Immature natural killer cell (primary cell): Measurements from ENCODE around the gene TMEM95. TPM values are rescaled to one million over a fixed set of nuclear protein-coding genes. Genes with fewer than 3 reads are reported as not detected.

ENCODE experiments used
- DNase-seq, 3 donors: peaks; one replicate each; pipeline ENCODE4 v3.0.0; 2022; ENCODE audit warnings: mixed read lengths in 1 of 3
- H3K27ac Mint-ChIP-seq, 6 donors: one replicate each; pipeline ENCODE4 v1.8.0; 2020; ENCODE audit warnings: mixed read lengths in 6 of 6, mild to moderate bottlenecking in 5 of 6, inconsistent platforms in 4 of 6, moderate library complexity in 3 of 6
- H3K27me3 Mint-ChIP-seq, 3 donors: one replicate each; pipeline ENCODE4 v1.8.0; 2020 to 2021; ENCODE audit warnings: low read depth in 3 of 3, mild to moderate bottlenecking in 3 of 3, mixed read lengths in 3 of 3, moderate library complexity in 3 of 3, inconsistent platforms in 1 of 3
- H3K36me3 Mint-ChIP-seq, 3 donors: one replicate each; pipeline ENCODE4 v1.8.0; 2020; ENCODE audit warnings: mixed read lengths in 3 of 3, inconsistent platforms in 2 of 3, mild to moderate bottlenecking in 2 of 3
- H3K4me1 Mint-ChIP-seq, 2 donors: one replicate each; pipeline ENCODE4 v1.8.0; 2020; ENCODE audit warnings: inconsistent platforms in 2 of 2, mild to moderate bottlenecking in 2 of 2, mixed read lengths in 2 of 2, moderate library complexity in 1 of 2
- H3K4me3 Mint-ChIP-seq, 5 donors: one replicate each; pipeline ENCODE4 v1.8.0; 2020; ENCODE audit warnings: mild to moderate bottlenecking in 5 of 5, mixed read lengths in 5 of 5, inconsistent platforms in 3 of 5, moderate library complexity in 3 of 5
- H3K9me3 Mint-ChIP-seq, 6 donors: one replicate each; pipeline ENCODE4 v1.8.0; 2020; ENCODE audit warnings: mild to moderate bottlenecking in 6 of 6, mixed read lengths in 6 of 6, inconsistent platforms in 4 of 6, moderate library complexity in 3 of 6
- polyA plus RNA-seq, 3 donors: library from polyadenylated mRNA; unstranded; fragments of 300-500 nt; fragmentation: Illumina TruSeq; gene quantifications; one replicate each; pipeline ENCODE4 v1.2.3, GENCODE V29; 2021

Gene TMEM95
- polyA plus RNA-seq, 3 donors from 2014 or later = not detected

GRCh38 chr17:7383371-7383741 is 28.4 kb downstream of the TMEM95 start:
- H3K36me3 Mint-ChIP-seq = no peaks in the 10 kb centered on the region
- peaks cover 0 to 1% (median 0%) of the 10 kb centered on the region in 6 donors for H3K9me3 Mint-ChIP-seq
- H3K27ac Mint-ChIP-seq = no peak overlapping the region
- H3K4me3 Mint-ChIP-seq = peak overlapping the region in 4 of 5 donors; percentile 18 to 59 (median 38)
- DNase-seq = no peak
- peaks cover 13 to 14% (median 13%) of the 10 kb centered on the region in 3 donors for H3K27me3 Mint-ChIP-seq
- peaks cover 0 to 10% of the 10 kb centered on the region in 2 donors for H3K4me1 Mint-ChIP-seq

GRCh38 chr17:7383742-7384488 is 29.0 kb downstream of the TMEM95 start:
- no peak overlapping the region for H3K27ac Mint-ChIP-seq
- H3K9me3 Mint-ChIP-seq = peaks cover 0 to 1% (median 0%) of the 10 kb centered on the region in 6 donors
- peaks cover 11 to 14% (median 13%) of the 10 kb centered on the region in 3 donors for H3K27me3 Mint-ChIP-seq
- H3K4me1 Mint-ChIP-seq = peaks cover 0 to 10% of the 10 kb centered on the region in 2 donors
- DNase-seq = peak; percentile 58 to 69 (median 66)
- H3K4me3 Mint-ChIP-seq = peak overlapping the region; percentile 57 to 78 (median 68)
- H3K36me3 Mint-ChIP-seq = no peaks in the 10 kb centered on the region

- H3K27me3 Mint-ChIP-seq = peaks cover 8 to 12% (median 9%) of the 10 kb centered on the region in 3 donors
- DNase-seq = no peak
- peak overlapping the region in 2 of 6 donors; percentile 11 to 65 for H3K27ac Mint-ChIP-seq
Measured at GRCh38 chr17:7384489-7385081, 29.6 kb downstream of the TMEM95 start.

GRCh38 chr17:7388856-7389255 is 33.9 kb downstream of the TMEM95 start:
- Mint-ChIP-seq H3K4me1 (peaks cover 2 to 7% of the 10 kb centered on the region in 2 donors), H3K36me3 (peaks cover 0 to 5% (median 0%) of the 10 kb centered on the region in 3 donors), H3K27me3 (peaks cover 0 to under 1% (median 0%) of the 10 kb centered on the region in 3 donors), H3K27ac (no peak overlapping the region), H3K4me3 (no peak overlapping the region), H3K9me3 (no peaks in the 10 kb centered on the region)
- no peak for DNase-seq

More at GRCh38 chr17:7384489-7385081, 29.6 kb downstream of the TMEM95 start:
- Mint-ChIP-seq H3K9me3 (no peaks in the 10 kb centered on the region), H3K4me1 (peaks cover 0 to 10% of the 10 kb centered on the region in 2 donors), H3K4me3 (peak overlapping the region; percentile 57 to 78 (median 68)), H3K36me3 (peaks cover 0 to 4% (median 0%) of the 10 kb centered on the region in 3 donors)

- Mint-ChIP-seq H3K9me3 (no peaks in the 10 kb centered on the region), H3K27ac (no peak overlapping the region), H3K4me3 (no peak overlapping the region), H3K27me3 (peaks cover 0 to 2% (median 1%) of the 10 kb centered on the region in 3 donors), H3K4me1 (peaks cover 10 to 13% of the 10 kb centered on the region in 2 donors), H3K36me3 (peaks cover 0 to 5% (median 0%) of the 10 kb centered on the region in 3 donors)
- DNase-seq = no peak
Measured at GRCh38 chr17:7389924-7390910, 35.3 kb downstream of the TMEM95 start.

- no peaks in the 10 kb centered on the region for H3K9me3 Mint-ChIP-seq
- peak overlapping the region in 1 of 6 donors; percentile 42 for H3K27ac Mint-ChIP-seq
- H3K4me3 Mint-ChIP-seq = no peak overlapping the region
- H3K36me3 Mint-ChIP-seq = peaks cover 0 to 5% (median 0%) of the 10 kb centered on the region in 3 donors
- H3K27me3 Mint-ChIP-seq = peaks cover 0 to 2% (median 1%) of the 10 kb centered on the region in 3 donors
- H3K4me1 Mint-ChIP-seq = peaks cover 11 to 13% of the 10 kb centered on the region in 2 donors
- no peak for DNase-seq
Measured at GRCh38 chr17:7391307-7391706, 36.4 kb downstream of the TMEM95 start.

GRCh38 chr17:7392696-7393612 is 38.0 kb downstream of the TMEM95 start:
- Mint-ChIP-seq H3K4me1 (peaks cover 11 to 13% of the 10 kb centered on the region in 2 donors), H3K36me3 (peaks cover 0 to 5% (median 0%) of the 10 kb centered on the region in 3 donors), H3K27me3 (peaks cover 2 to 3% (median 2%) of the 10 kb centered on the region in 3 donors), H3K27ac (peak overlapping the region in 3 of 6 donors; percentile 8 to 74 (median 62)), H3K9me3 (no peaks in the 10 kb centered on the region), H3K4me3 (peak overlapping the region; percentile 54 to 93 (median 66))
- no peak for DNase-seq

GRCh38 chr17:7393613-7394451 is 38.9 kb downstream of the TMEM95 start:
- H3K9me3 Mint-ChIP-seq = no peaks in the 10 kb centered on the region
- peaks cover 2 to 3% (median 2%) of the 10 kb centered on the region in 3 donors for H3K27me3 Mint-ChIP-seq
- peaks cover 11 to 13% of the 10 kb centered on the region in 2 donors for H3K4me1 Mint-ChIP-seq
- H3K36me3 Mint-ChIP-seq = peaks cover 0 to 5% (median 0%) of the 10 kb centered on the region in 3 donors
- H3K27ac Mint-ChIP-seq = peak overlapping the region; percentile 82 to 95 (median 89)
- peak in 1 of 3 donors; percentile 73 for DNase-seq
- peak overlapping the region; percentile 87 to 93 (median 91) for H3K4me3 Mint-ChIP-seq

- Mint-ChIP-seq H3K36me3 (peaks cover 0 to under 1% (median 0%) of the 10 kb centered on the region in 3 donors), H3K27me3 (peaks cover 2 to 3% (median 2%) of the 10 kb centered on the region in 3 donors), H3K4me3 (peak within 1 kb of the TSS; percentile 90 to 96 (median 94)), H3K4me1 (peaks cover 11 to 14% of the 10 kb centered on the region in 2 donors), H3K27ac (peak within 1 kb of the TSS; percentile 86 to 95 (median 92)), H3K9me3 (no peaks in the 10 kb centered on the region)
- DNase-seq = peak; percentile 83 to 86 (median 86)
Measured at GRCh38 chr17:7394452-7395191, 39.7 kb downstream of the TMEM95 start, which contains the start of gene PLSCR3. PLSCR3 (minus strand) TSS chr17:7394525; CDS start chr17:7394110, 415 bp downstream.

- Mint-ChIP-seq H3K4me3 (peak overlapping the region in 3 of 5 donors; percentile 12 to 61 (median 22)), H3K27me3 (peaks cover 2 to 3% (median 2%) of the 10 kb centered on the region in 3 donors)
Measured at GRCh38 chr17:7396147-7396546, 41.2 kb downstream of the TMEM95 start.

GRCh38 chr17:7398612-7399011 is 43.7 kb downstream of the TMEM95 start:
- Mint-ChIP-seq H3K9me3 (no peaks in the 10 kb centered on the region), H3K27ac (no peak overlapping the region), H3K36me3 (no peaks in the 10 kb centered on the region), H3K4me3 (no peak overlapping the region), H3K27me3 (peaks cover 2 to 3% (median 2%) of the 10 kb centered on the region in 3 donors), H3K4me1 (peaks cover 19 to 23% of the 10 kb centered on the region in 2 donors)
- DNase-seq = no peak

More at GRCh38 chr17:7396147-7396546, 41.2 kb downstream of the TMEM95 start:
- no peaks in the 10 kb centered on the region for H3K9me3 Mint-ChIP-seq
- DNase-seq = no peak
- no peaks in the 10 kb centered on the region for H3K36me3 Mint-ChIP-seq
- H3K27ac Mint-ChIP-seq = peak overlapping the region in 1 of 6 donors; percentile 28
- H3K4me1 Mint-ChIP-seq = peaks cover 11 to 15% of the 10 kb centered on the region in 2 donors
